HCEC 1CT (cell line): Measurements from ENCODE around the gene MET.
"Not testable (repeated sequence)": the region's sequence is repeated elsewhere in the genome, so short reads cannot be mapped to it uniquely, and the experiment has no call there.

ENCODE experiments used
- DNase-seq: peaks from one replicate; pipeline ENCODE4 v3.0.0-alpha.2; 2017

The MET gene

GRCh38 chr7:116813371-116813770, 141.4 kb downstream of the MET start:
- DNase-seq = not testable (repeated sequence)

GRCh38 chr7:116815041-116815440, 143.0 kb downstream of the MET start:
- DNase-seq = no peak

GRCh38 chr7:116820149-116820548, 148.2 kb downstream of the MET start:
- DNase-seq = no peak

- DNase-seq = not testable (repeated sequence)
These were observed 149.7 kb downstream of the MET start for GRCh38 chr7:116821647-116822046.

- no peak for DNase-seq
These were observed 152.5 kb downstream of the MET start for GRCh38 chr7:116824449-116824848.

- no peak for DNase-seq
These were observed 156.3 kb downstream of the MET start for GRCh38 chr7:116828281-116828680.

GRCh38 chr7:116829041-116829440, 157.0 kb downstream of the MET start:
- no peak for DNase-seq

- DNase-seq = no peak
These were observed 157.5 kb downstream of the MET start for GRCh38 chr7:116829493-116829892.

- DNase-seq = no peak
These were observed 160.7 kb downstream of the MET start for GRCh38 chr7:116832692-116833091.

GRCh38 chr7:116834815-116835504, 163.0 kb downstream of the MET start:
- DNase-seq = peak; percentile 20

GRCh38 chr7:116836048-116836447, 164.1 kb downstream of the MET start:
- DNase-seq = no peak

GRCh38 chr7:116836911-116837310, 164.9 kb downstream of the MET start:
- DNase-seq = no peak

GRCh38 chr7:116837586-116837985, 165.6 kb downstream of the MET start:
- DNase-seq = no peak

GRCh38 chr7:116840256-116840655, 168.3 kb downstream of the MET start:
- no peak for DNase-seq

GRCh38 chr7:116842371-116842770, 170.4 kb downstream of the MET start:
- no peak for DNase-seq

- no peak for DNase-seq
These were observed 171.4 kb downstream of the MET start for GRCh38 chr7:116843378-116843777.
